Stomach (tissue), 4 donors: ENCODE results near the gene ARHGEF4.

Source experiments
- CTCF ChIP-seq, 7 experiments: fragments of 450-650 bp in 4 of 7; fragments of 200-600 bp in 3 of 7; sonication (generic) in 3 of 7; IDR thresholded peaks; one replicate each; pipeline ENCODE4 v1.5.1; 2016 to 2019; ENCODE audit warnings: antibody characterized with exemption in 7 of 7, control low read depth in 2 of 7, mild to moderate bottlenecking in 1 of 7
- EP300 ChIP-seq: sonication (generic); formaldehyde crosslinking; IDR thresholded peaks from one replicate; pipeline ENCODE4 v1.6.1; 2017; ENCODE audit warnings: antibody characterized with exemption
- POLR2A ChIP-seq, 4 donors: fragments of 450-650 bp; IDR thresholded peaks; one replicate each; pipeline ENCODE4 v1.6.1; 2016; ENCODE audit warnings: antibody characterized with exemption in 4 of 4, control low read depth in 2 of 4, mild to moderate bottlenecking in 1 of 4, moderate library complexity in 1 of 4
- POLR2AphosphoS5 ChIP-seq, 3 donors: sonication (generic); formaldehyde crosslinking; IDR thresholded peaks; one replicate each; pipeline ENCODE4 v1.6.1; 2016; ENCODE audit warnings: antibody characterized with exemption in 3 of 3

GRCh38 chr2:131094463-131095281 is 258.0 kb downstream of the ARHGEF4 start:
- TF ChIP-seq CTCF (IDR thresholded peaks at IDR 0.05) (no peak), POLR2A (IDR thresholded peaks at IDR 0.05) (no peak), EP300 (no peak), POLR2AphosphoS5 (IDR thresholded peaks at IDR 0.05) (no peak)
